PC-3 (cell line): ENCODE measurements around the gene ALKBH3. TPM values are rescaled to one million over a fixed set of nuclear protein-coding genes. Genes with fewer than 3 reads are reported as not detected.

ENCODE experiments used
- ATAC-seq: fragments of 200-7000 bp; cut with Tn5 transposase; 2 replicates; pipeline ENCODE4 v1.9.1; 2020; ENCODE audit warnings: mild to moderate bottlenecking, moderate library complexity
- BruUV-seq: library from RNA; stranded (reverse); fragments of 400-500 nt; replicated peaks from 2 replicates; lab custom pipeline; 2021; lab: Mats Ljungman, UMichigan
- CTCF ChIA-PET: fragments of 300-600 bp; sonication (Branson Sonifier 250); formaldehyde crosslinking; loops from one replicate; lab custom pipeline; 2022; ENCODE audit warnings: antibody characterized with exemption; lab: Charles Lee
- POLR2A ChIA-PET: fragments of 300-600 bp; sonication (Branson Sonifier 250); formaldehyde crosslinking; loops from one replicate; lab custom pipeline; 2022; ENCODE audit warnings: antibody characterized with exemption; ENCODE audit not compliant: unreplicated experiment; lab: Charles Lee
- DNase-seq: peaks from one replicate; pipeline ENCODE4 v3.0.0-alpha.2; 2015
- H2AFZ ChIP-seq: fragments of 300-600 bp; sonication (generic); 2 replicates; pipeline ENCODE4 v1.6.0; 2016; ENCODE audit warnings: antibody characterized with exemption, low read length
- H3F3A ChIP-seq: fragments of 300-600 bp; sonication (generic); one replicate; pipeline ENCODE4 v1.6.0; 2017; ENCODE audit warnings: antibody characterized with exemption, low read length, control low read depth, mild to moderate bottlenecking; ENCODE audit not compliant: unreplicated experiment
- H3K27ac ChIP-seq: fragments of 300-600 bp; sonication (generic); 2 replicates; pipeline ENCODE4 v1.5.1; 2016; ENCODE audit warnings: mild to moderate bottlenecking, low read length
- H3K27me3 ChIP-seq: fragments of 300-600 bp; sonication (generic); 2 replicates; pipeline ENCODE4 v1.6.1; 2016; ENCODE audit warnings: low read length, mixed read lengths
- H3K36me3 ChIP-seq: fragments of 300-600 bp; sonication (generic); 2 replicates; pipeline ENCODE4 v1.6.1; 2016; ENCODE audit warnings: low read depth, mixed run types, low read length, mixed read lengths
- H3K4me1 ChIP-seq: fragments of 300-600 bp; sonication (generic); 2 replicates; pipeline ENCODE4 v1.5.1; 2016; ENCODE audit warnings: low read length; ENCODE audit not compliant: insufficient read depth
- H3K4me2 ChIP-seq: fragments of 300-600 bp; sonication (generic); 2 replicates; pipeline ENCODE4 v1.6.0; 2016; ENCODE audit warnings: low read length
- H3K4me3 ChIP-seq: fragments of 300-600 bp; sonication (generic); 2 replicates; pipeline ENCODE4 v1.5.1; 2016; ENCODE audit warnings: mild to moderate bottlenecking, low read length, mixed read lengths
- H3K79me2 ChIP-seq: fragments of 300-600 bp; sonication (generic); 2 replicates; pipeline ENCODE4 v1.6.1; 2017; ENCODE audit warnings: low read length, mixed read lengths
- H3K9ac ChIP-seq: fragments of 300-600 bp; sonication (generic); 2 replicates; pipeline ENCODE4 v1.6.0; 2016; ENCODE audit warnings: mild to moderate bottlenecking, low read length
- H3K9me2 ChIP-seq: fragments of 300-600 bp; sonication (generic); replicated peaks from 2 replicates; pipeline ENCODE4 v1.6.1; 2016; ENCODE audit warnings: mixed run types, low read length, mixed read lengths
- H3K9me3 ChIP-seq: fragments of 300-600 bp; sonication (generic); 2 replicates; pipeline ENCODE4 v1.6.1; 2016; ENCODE audit warnings: low read length, mixed read lengths
- H4K20me1 ChIP-seq: fragments of 300-600 bp; sonication (generic); 2 replicates; pipeline ENCODE4 v1.6.1; 2016; ENCODE audit warnings: low read length, mixed read lengths
- EZH2 ChIP-seq: fragments of 300-600 bp; sonication (generic); IDR thresholded peaks from one replicate; pipeline ENCODE4 v1.6.1; 2017; ENCODE audit warnings: antibody characterized with exemption, mild to moderate bottlenecking, low read length; ENCODE audit not compliant: unreplicated experiment
- EZH2phosphoT487 ChIP-seq: fragments of 300-600 bp; sonication (generic); IDR thresholded peaks from 2 replicates; pipeline ENCODE4 v1.6.1; 2018; ENCODE audit warnings: mild to moderate bottlenecking, antibody characterized with exemption, low read length, borderline replicate concordance
- intact Hi-C: fragments of 100-400 bp; cut with micrococcal nuclease; formaldehyde crosslinking; loops from 2 replicates; pipeline ENCODE4 v1.9.0; 2023
- total RNA-seq: library from RNA; depleted of rRNA; stranded (reverse); fragments of >200 nt; gene quantifications from 2 replicates; pipeline ENCODE4 v1.2.3, GENCODE V29; 2014
- TF ChIP-seq, protein P1 (sequence below): fragments of 300-600 bp; sonication (generic); conservative IDR thresholded peaks from 2 replicates; pipeline ENCODE4 v1.5.1; 2017; ENCODE audit warnings: antibody characterized with exemption, low read depth, mild to moderate bottlenecking, low read length

The ALKBH3 gene
- total RNA-seq, 1 experiment from 2014 or later, result 55.5 TPM

DNA sequence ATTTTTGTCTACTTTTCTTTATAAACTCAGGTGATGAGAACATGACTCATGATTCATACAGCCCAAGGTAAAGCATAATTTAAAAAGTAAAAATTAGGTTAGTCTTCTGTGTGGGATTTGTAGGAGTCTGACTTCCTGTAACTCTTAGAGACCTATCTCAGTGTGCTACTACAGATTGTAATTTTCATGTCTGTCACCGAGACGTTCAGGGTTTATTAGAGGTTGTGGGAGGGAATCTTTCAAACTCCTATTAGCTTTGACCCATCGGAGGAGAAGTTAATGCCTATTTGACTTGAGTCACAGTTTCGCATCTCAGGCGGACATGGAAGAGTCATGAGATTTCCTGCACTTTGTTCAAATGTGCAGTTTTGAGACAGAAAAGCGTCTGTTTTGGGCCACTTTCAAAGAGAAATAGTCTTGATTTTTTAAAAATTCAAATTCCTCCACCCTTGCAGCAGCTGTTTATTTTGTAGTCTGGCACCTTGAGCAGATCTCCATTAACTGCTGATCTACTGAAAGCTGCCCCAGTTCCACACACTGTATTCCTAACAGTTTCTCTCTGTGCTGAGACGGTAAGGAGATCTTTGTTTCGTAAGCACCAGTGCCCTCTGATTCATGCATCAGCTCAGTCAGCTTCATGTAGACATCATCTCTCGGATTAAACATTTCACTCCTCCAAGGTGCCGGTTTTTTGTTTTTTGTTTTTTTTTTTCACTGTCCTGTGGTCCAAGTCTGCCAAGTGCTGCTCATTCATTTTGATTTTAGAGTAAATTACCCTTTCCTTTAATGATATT is 24.3 kb downstream of the ALKBH3 start:
- Histone ChIP-seq H3K27me3 (no peaks in the 10 kb centered on the region), H3K4me3 (no peak overlapping the region), H3F3A (no peaks in the 10 kb centered on the region), H3K36me3 (peaks cover 9% of the 10 kb centered on the region; the same call in 1 of the 2 replicates), H3K79me2 (no peaks in the 10 kb centered on the region), H4K20me1 (no peaks in the 10 kb centered on the region), H3K4me2 (no peak overlapping the region), H3K9ac (no peak overlapping the region), H3K27ac (no peak overlapping the region), H2AFZ (no peak overlapping the region), H3K4me1 (no peaks in the 10 kb centered on the region), H3K9me3 (no peaks in the 10 kb centered on the region), H3K9me2 (no peaks in the 10 kb centered on the region)
- DNase-seq, result no peak
- BruUV-seq, result no TSS peak
- no peak for ATAC-seq
- TF ChIP-seq EZH2phosphoT487 (no peak), EZH2 (no peak)
- TF ChIP-seq, protein P1, sequence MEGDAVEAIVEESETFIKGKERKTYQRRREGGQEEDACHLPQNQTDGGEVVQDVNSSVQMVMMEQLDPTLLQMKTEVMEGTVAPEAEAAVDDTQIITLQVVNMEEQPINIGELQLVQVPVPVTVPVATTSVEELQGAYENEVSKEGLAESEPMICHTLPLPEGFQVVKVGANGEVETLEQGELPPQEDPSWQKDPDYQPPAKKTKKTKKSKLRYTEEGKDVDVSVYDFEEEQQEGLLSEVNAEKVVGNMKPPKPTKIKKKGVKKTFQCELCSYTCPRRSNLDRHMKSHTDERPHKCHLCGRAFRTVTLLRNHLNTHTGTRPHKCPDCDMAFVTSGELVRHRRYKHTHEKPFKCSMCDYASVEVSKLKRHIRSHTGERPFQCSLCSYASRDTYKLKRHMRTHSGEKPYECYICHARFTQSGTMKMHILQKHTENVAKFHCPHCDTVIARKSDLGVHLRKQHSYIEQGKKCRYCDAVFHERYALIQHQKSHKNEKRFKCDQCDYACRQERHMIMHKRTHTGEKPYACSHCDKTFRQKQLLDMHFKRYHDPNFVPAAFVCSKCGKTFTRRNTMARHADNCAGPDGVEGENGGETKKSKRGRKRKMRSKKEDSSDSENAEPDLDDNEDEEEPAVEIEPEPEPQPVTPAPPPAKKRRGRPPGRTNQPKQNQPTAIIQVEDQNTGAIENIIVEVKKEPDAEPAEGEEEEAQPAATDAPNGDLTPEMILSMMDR, result no peak
- ChIA-PET CTCF (interaction anchor here (0.6 kb wide), 1 partner anchor 9 kb away, joined by 3 read pairs; no protein-coding TSS in a partner anchor), POLR2A (no interaction called here)
- intact Hi-C loops, result no loop called here

DNA sequence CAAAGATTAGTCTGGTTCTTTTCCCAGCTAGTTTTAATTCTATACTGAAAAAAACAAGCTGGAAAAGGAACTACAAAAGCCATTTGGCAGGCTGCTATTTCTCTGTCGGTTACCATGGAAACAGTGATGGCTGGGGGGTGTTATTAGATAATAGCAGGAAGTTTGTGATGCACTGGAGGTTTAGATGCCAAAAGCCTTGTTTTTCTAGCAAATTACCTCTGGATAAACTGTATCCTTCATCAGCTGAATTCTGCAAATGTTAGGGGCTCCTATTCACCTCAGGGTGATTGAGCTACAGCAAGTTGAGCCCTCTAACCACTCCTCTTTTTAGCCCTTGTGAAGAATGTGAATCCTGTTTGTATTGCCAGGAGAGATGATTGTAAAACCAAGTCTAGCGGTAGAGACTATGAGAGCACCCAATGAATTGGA is 25.2 kb downstream of the ALKBH3 start:
- H2AFZ ChIP-seq, result no peak overlapping the region
- TF ChIP-seq EZH2phosphoT487, result no peak
- no TSS peak for BruUV-seq
- H3F3A ChIP-seq, result no peaks in the 10 kb centered on the region
- no peaks in the 10 kb centered on the region for H4K20me1 ChIP-seq
- intact Hi-C loops, result no loop called here
- no peaks in the 10 kb centered on the region for H3K79me2 ChIP-seq
- ChIA-PET POLR2A (no interaction called here), CTCF (no interaction called here)
- no peaks in the 10 kb centered on the region for H3K9me2 ChIP-seq
- H3K9ac ChIP-seq, result no peak overlapping the region
- H3K27me3 ChIP-seq, result no peaks in the 10 kb centered on the region
- no peak overlapping the region for H3K4me2 ChIP-seq
- DNase-seq (no peak), ATAC-seq (no peak)
- H3K4me3 ChIP-seq, result no peak overlapping the region
- no peaks in the 10 kb centered on the region for H3K9me3 ChIP-seq
- no peak overlapping the region for H3K27ac ChIP-seq
- H3K36me3 ChIP-seq, result peaks cover 9% of the 10 kb centered on the region; the same call in 1 of the 2 replicates
- H3K4me1 ChIP-seq, result no peaks in the 10 kb centered on the region

DNA sequence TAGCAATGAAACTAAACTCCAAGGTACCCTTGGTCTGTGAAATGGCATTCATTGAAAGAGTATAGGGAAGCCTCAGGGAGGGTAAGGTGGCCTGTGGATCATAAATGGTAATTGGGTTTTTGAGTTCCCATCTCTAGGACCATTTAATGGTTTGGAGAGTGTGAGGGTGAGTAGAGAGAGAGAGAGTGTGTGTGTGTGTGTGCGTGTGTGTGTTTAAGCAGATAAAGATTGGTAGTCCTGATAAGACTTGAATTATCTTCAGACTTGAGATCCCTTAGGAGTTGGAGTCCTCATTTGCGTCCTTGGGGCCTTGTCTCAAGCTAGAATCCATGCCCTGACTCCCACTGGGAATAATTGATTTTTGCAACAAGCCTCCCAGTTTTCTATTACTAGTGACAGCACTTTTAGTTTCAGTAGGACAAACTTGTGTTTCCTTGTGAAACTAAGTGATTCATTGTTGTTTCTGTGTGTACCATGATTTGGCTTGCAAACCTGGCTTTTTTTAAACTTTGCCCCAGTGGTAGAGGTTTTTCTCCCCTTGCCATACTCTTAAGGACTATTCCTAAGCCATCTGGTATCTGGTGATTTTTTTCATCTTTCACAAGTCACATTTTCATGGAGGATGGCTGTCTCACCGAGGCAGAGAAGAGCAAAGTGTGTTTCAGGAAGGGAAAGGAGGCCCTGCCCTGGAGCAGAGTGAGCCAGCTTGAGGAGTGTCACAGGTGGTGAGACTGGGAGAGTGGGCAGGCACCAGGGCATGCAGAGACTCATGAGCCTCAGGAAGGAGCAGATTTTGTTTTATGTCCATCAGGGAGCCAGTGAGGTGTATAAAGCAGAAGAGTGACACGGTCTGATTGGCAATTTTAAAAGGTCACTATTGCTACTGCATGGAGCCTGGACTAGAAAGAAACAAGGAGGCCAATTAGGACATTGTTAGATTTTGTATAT is 26.7 kb downstream of the ALKBH3 start:
- H3K4me3 ChIP-seq, result no peak overlapping the region
- no peak overlapping the region for H3K9ac ChIP-seq
- intact Hi-C loops, result no loop called here
- H2AFZ ChIP-seq, result no peak overlapping the region
- no peak overlapping the region for H3K4me2 ChIP-seq
- no peaks in the 10 kb centered on the region for H3K27me3 ChIP-seq
- H3K9me3 ChIP-seq, result no peaks in the 10 kb centered on the region
- H4K20me1 ChIP-seq, result no peaks in the 10 kb centered on the region
- ATAC-seq (no peak), DNase-seq (no peak)
- H3F3A ChIP-seq, result no peaks in the 10 kb centered on the region
- no peaks in the 10 kb centered on the region for H3K4me1 ChIP-seq
- TF ChIP-seq, protein P1, result no peak
- TF ChIP-seq EZH2phosphoT487 (no peak), EZH2 (no peak)
- no TSS peak for BruUV-seq
- ChIA-PET POLR2A (no interaction called here), CTCF (no interaction called here)
- no peaks in the 10 kb centered on the region; the same call in 1 of the 2 replicates for H3K36me3 ChIP-seq
- H3K9me2 ChIP-seq, result no peaks in the 10 kb centered on the region
- H3K27ac ChIP-seq, result no peak overlapping the region
- no peaks in the 10 kb centered on the region for H3K79me2 ChIP-seq
